GM18520 (cell line): ENCODE measurements around the gene GABPA.
"Not testable (repeated sequence)": the region's sequence is repeated elsewhere in the genome, so short reads cannot be mapped to it uniquely, and the experiment has no call there.

Experiments used
- ATAC-seq: cut with Tn5 transposase; IDR thresholded peaks from one replicate; pipeline ENCODE4 v1.9.1; 2021; ENCODE audit not compliant: unreplicated experiment

Gene GABPA

GRCh38 chr21:25734904-25735645 is at the start of gene GABPA, which contains the start of gene ATP5PF:
Gene GABPA, plus strand, starts transcription at chr21:25734972. Its CDS starts 6,627 bp downstream, at chr21:25741599.
Gene ATP5PF, minus strand, starts transcription at chr21:25734904. Its CDS starts 5,110 bp downstream, at chr21:25729794.
- ATAC-seq: peak; percentile 85

GRCh38 chr21:25687787-25688186 is 47.0 kb upstream of the GABPA start:
- no peak for ATAC-seq

- ATAC-seq: no peak
These were observed 46.3 kb upstream of the GABPA start for GRCh38 chr21:25688275-25689155.

- no peak for ATAC-seq
These were observed 45.5 kb upstream of the GABPA start for GRCh38 chr21:25689226-25689625.

- no peak for ATAC-seq
These were observed 42.8 kb upstream of the GABPA start for GRCh38 chr21:25691976-25692375.

GRCh38 chr21:25695461-25695860 is 39.3 kb upstream of the GABPA start:
- ATAC-seq: not testable (repeated sequence)

GRCh38 chr21:25700741-25701140 is 34.0 kb upstream of the GABPA start:
- no peak for ATAC-seq

GRCh38 chr21:25701529-25701928 is 33.2 kb upstream of the GABPA start:
- no peak for ATAC-seq

- ATAC-seq: no peak
These were observed 26.2 kb upstream of the GABPA start for GRCh38 chr21:25708467-25709065.

GRCh38 chr21:25709684-25710265 is 25.0 kb upstream of the GABPA start:
- no peak for ATAC-seq

- ATAC-seq: no peak
These were observed 24.2 kb upstream of the GABPA start for GRCh38 chr21:25710550-25710949.

- not testable (repeated sequence) for ATAC-seq
These were observed 20.7 kb upstream of the GABPA start for GRCh38 chr21:25714066-25714465.

- ATAC-seq: no peak
These were observed 17.2 kb upstream of the GABPA start for GRCh38 chr21:25717491-25718147.

- ATAC-seq: no peak
These were observed 12.8 kb upstream of the GABPA start for GRCh38 chr21:25721987-25722386.

- no peak for ATAC-seq
These were observed 12.1 kb upstream of the GABPA start for GRCh38 chr21:25722631-25723030.

GRCh38 chr21:25732091-25732760 is 2.5 kb upstream of the GABPA start:
- ATAC-seq: no peak

- peak; percentile 1 for ATAC-seq
These were observed 716 bp upstream of the GABPA start for GRCh38 chr21:25733859-25734653.

- no peak for ATAC-seq
These were observed 193 bp upstream of the GABPA start for GRCh38 chr21:25734654-25734903.
